Hippocampal formation (tissue), 2 donors: Measurements from ENCODE around the gene C11orf65.
"Not testable (repeated sequence)": the region's sequence is repeated elsewhere in the genome, so short reads cannot be mapped to it uniquely, and the experiment has no call there.

Source experiments
- DNase-seq, 2 donors: peaks; one replicate each; lab custom pipeline; 2025; lab: John Stamatoyannopoulos, UW

The C11orf65 gene

GRCh38 chr11:108472681-108473080 lies 5.4 kb upstream of the C11orf65 start:
- DNase-seq, result no peak

- DNase-seq, result no peak
Observed at GRCh38 chr11:108468478-108468864, 1.1 kb upstream of the C11orf65 start.

GRCh38 chr11:108466405-108466804 lies 924 bp downstream of the C11orf65 start:
- DNase-seq, result no peak

- DNase-seq, result no peak
Observed at GRCh38 chr11:108453207-108453835, 14.0 kb downstream of the C11orf65 start.

- not testable (repeated sequence) for DNase-seq
Observed at GRCh38 chr11:108441445-108441844, 25.9 kb downstream of the C11orf65 start.

- DNase-seq, result no peak
Observed at GRCh38 chr11:108436594-108436993, 30.7 kb downstream of the C11orf65 start.

- DNase-seq, result no peak
Observed at GRCh38 chr11:108435066-108435465, 32.3 kb downstream of the C11orf65 start.

- DNase-seq, result no peak
Observed at GRCh38 chr11:108432783-108433182, 34.5 kb downstream of the C11orf65 start.

GRCh38 chr11:108431997-108432396 lies 35.3 kb downstream of the C11orf65 start:
- no peak for DNase-seq

- DNase-seq, result no peak
Observed at GRCh38 chr11:108431370-108431769, 36.0 kb downstream of the C11orf65 start.

GRCh38 chr11:108417551-108417950 lies 49.8 kb downstream of the C11orf65 start:
- DNase-seq, result not testable (repeated sequence)

GRCh38 chr11:108414958-108415357 lies 52.4 kb downstream of the C11orf65 start:
- no peak for DNase-seq

GRCh38 chr11:108405706-108406105 lies 61.6 kb downstream of the C11orf65 start:
- no peak for DNase-seq

GRCh38 chr11:108403052-108403451 lies 64.3 kb downstream of the C11orf65 start:
- no peak for DNase-seq

- DNase-seq, result no peak
Observed at GRCh38 chr11:108402241-108402640, 65.1 kb downstream of the C11orf65 start.

GRCh38 chr11:108398439-108398838 lies 68.9 kb downstream of the C11orf65 start:
- no peak for DNase-seq

GRCh38 chr11:108396672-108397071 lies 70.7 kb downstream of the C11orf65 start:
- DNase-seq, result not testable (repeated sequence)

- no peak for DNase-seq
Observed at GRCh38 chr11:108394744-108395284, 72.5 kb downstream of the C11orf65 start.

GRCh38 chr11:108393046-108393445 lies 74.3 kb downstream of the C11orf65 start:
- no peak for DNase-seq

- DNase-seq, result no peak
Observed at GRCh38 chr11:108392353-108392752, 75.0 kb downstream of the C11orf65 start.

- DNase-seq, result no peak
Observed at GRCh38 chr11:108388576-108388975, 78.8 kb downstream of the C11orf65 start.

GRCh38 chr11:108373505-108373904 lies 93.8 kb downstream of the C11orf65 start:
- DNase-seq, result not testable (repeated sequence)

- no peak for DNase-seq
Observed at GRCh38 chr11:108370990-108371389, 96.3 kb downstream of the C11orf65 start.

GRCh38 chr11:108370315-108370714 lies 97.0 kb downstream of the C11orf65 start:
- DNase-seq, result no peak
